ENCODE results near the gene ZNF154.

ZNF154 gene

GRCh38 chr19:57672466-57672865 is 36.5 kb downstream of the ZNF154 start:
- DNase-seq: no peak

DNA sequence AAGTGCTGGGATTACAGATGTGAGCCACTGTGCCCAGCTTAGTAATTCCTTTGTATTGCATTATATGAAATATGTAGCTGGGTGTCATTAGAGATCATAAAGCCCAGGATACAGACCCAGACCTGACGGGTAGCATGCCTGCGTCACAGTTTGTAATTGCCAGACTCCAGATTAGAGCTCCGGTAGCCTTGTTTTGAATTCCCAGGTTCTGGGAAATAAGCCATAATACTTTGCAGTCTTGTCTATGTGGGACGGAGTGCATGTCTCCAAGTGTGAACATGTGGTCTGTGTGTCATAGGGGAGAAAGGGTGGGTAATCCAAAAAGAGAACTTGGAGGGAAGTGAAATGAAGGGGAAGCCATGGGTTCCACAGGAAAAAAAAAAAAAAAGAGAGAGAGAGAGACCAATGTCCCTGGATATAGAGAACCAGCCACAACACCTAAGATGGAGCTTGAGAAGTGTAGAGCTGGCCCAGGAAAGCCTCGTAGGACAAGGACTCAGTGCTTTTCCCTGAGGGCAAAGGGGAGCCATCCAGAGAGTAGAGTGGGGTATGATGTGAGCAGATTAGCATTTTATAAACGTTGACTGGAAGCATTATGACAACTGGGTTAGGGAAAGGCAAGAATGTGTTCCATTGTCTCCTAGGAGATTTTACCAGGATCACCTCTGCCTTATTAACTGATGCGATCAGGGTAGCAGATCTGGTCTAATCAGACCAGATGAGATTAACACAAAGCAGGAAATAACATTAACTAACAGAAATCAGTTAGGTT is 37.7 kb downstream of the ZNF154 start:
- DNase-seq: no peak

- DNase-seq: no peak
These were observed 40.4 kb downstream of the ZNF154 start, which contains the start of gene ZSCAN4 for GRCh38 chr19:57668635-57669034. TSS of gene ZSCAN4 (plus strand) at chr19:57668935. CDS start at chr19:57676146, 7,211 bp downstream.

DNA sequence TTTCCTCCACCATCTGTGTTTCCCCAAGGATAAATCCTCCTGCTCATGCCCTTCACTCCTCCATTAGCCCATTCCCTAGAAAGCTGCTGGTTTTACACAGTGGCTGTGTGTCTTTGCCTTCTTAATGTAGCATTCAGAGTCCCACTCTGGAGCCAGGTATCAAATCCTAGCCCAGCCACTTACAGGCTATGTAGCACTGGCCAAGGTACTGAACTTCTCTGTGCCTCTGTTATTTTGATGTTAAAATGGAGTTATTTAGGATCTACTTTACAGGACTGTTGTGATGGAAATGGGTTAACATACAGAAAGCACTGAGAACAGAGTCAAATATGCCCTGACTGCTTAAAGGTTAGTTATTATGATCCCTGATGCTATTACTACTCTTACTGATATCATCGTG is 41.8 kb downstream of the ZNF154 start:
- DNase-seq: no peak

- DNase-seq: no peak
These were observed 43.7 kb downstream of the ZNF154 start for GRCh38 chr19:57665261-57665806.

DNA sequence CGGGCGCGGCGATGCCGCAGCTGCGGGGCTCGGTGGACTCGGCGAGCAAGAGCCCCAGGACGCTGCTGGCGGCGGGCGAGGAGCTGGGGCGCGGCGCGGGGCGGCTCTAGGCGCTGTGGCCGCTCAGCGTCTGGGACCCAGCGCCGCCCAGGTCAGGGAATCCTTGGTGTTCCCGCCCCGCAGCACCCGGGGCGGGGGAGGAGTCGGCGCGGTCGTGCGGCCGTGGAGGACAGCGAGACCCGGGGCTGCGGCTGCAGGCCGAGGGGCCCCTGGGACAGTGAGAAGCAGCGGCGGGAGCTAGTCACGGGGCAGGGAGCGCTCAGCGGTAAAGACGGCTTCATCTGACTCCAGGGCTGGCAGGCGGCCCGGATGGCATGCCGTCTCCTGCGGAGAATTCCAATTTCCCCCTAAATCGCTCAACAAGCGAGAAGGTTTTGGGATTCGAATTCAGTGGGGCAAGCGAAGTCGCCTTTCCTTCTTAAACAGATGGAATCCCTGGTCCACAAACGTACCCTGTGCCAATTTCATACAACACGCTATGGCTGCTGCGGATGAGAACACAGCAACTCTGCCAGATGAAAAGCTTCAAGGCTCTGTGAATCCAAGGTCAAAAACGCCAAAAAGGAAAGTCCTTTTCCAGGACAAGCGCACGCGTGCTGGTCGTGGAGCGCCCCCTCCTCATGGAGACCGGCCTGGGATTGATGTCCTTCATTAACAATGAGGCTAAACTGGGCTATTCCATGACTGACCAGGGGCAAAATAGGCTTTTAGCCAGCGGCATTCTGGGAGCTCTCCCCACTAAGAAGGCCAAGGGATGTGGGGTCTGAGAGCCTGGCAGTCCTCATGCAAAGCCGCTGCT is 44.5 kb downstream of the ZNF154 start:
- DNase-seq: no peak

- DNase-seq: no peak
These were observed 52.7 kb downstream of the ZNF154 start for GRCh38 chr19:57656346-57656745.

DNA sequence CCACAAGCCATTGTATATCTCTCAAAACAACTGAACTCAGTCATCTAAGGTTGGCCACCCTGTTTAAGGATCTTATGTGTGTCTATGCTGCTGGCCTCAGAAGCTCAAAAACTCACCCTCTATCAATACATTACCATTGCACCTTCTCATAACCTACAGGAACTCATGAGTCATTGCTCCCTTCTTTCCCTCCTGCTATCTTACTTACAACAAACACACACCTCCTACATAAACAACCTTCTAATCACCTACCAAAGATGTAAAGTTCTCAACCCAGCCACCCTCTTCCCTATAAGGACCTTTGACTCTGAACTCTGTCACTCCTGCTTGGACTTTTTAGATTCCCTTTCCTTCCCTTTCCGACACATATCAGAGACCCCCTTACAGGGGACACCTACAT is 53.6 kb downstream of the ZNF154 start:
- DNase-seq: no peak

DNA sequence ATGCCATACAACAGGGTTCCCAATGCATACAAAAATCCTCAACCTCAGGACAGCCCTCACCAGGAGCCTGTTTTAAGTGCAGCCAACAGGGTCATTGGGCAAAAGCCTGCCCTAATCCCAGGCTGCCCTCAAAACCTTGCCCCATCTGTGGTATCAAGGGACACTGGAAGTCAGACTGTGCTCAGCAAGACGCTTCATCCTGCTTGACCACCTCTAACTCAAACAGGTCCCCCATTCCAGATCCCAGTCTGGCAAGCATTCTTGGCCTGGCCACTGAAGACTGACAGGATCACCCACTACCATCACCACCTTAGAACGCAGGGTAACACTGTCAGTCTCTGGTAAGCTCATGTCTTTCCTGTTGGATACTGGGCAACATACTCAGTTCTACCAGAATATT is 55.3 kb downstream of the ZNF154 start:
- DNase-seq: no peak

DNA sequence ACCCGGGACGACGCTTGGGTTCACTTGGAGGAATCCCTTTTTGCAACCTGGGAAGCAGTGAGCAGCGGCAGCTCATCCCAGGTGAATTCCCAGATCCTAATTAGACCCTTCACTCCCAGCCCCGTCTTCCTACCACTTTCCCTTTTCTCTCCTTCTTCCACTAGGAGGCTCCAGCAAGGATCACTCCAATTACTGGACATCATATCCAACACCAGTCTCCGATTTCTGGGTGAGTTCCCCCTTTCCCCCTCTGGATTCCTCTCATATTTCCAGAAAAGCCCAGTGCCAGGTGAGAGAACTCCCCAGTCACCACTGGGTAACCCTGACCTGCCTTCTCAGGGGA is 57.4 kb downstream of the ZNF154 start:
- DNase-seq: no peak

- DNase-seq: no peak
These were observed 60.5 kb downstream of the ZNF154 start for GRCh38 chr19:57648331-57649003.
